PC-3 (cell line): ENCODE measurements around the gene TAF4.

Experiments
- CTCF ChIP-seq: fragments of 300-600 bp; sonication (generic); conservative IDR thresholded peaks from 2 replicates; pipeline ENCODE4 v1.5.1; 2017; ENCODE audit warnings: antibody characterized with exemption, low read depth, mild to moderate bottlenecking, low read length
- EZH2 ChIP-seq: fragments of 300-600 bp; sonication (generic); IDR thresholded peaks from one replicate; pipeline ENCODE4 v1.6.1; 2017; ENCODE audit warnings: antibody characterized with exemption, mild to moderate bottlenecking, low read length; ENCODE audit not compliant: unreplicated experiment

DNA sequence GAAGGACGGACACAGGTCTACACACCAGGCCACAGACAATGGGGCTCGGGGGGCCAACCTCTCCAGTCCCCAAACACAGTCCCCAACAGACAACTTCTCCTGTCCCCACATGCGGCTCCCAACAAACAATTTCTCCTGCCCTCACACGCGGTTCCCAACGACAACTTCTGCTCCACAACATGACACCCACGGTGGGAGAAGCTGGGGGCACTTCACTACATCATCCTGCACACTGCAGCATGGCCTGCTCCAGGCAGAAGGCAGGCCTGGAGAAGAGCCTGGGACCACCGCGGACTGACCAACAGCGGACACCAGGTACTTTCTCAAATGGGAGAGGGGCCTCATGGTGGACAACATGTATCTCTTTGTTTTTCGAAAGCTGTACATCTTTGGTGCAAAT lies 6.7 kb downstream of the TAF4 start:
- no peak for TF ChIP-seq CTCF
- TF ChIP-seq EZH2 = no peak
